Peyer's patch (tissue), 4 donors: ENCODE results near the gene CCDC85C. TPM values are rescaled to one million over a fixed set of nuclear protein-coding genes. Genes with fewer than 3 reads are reported as not detected.

Experiments
- DNase-seq, 3 donors: peaks; one replicate each; pipeline ENCODE4 v3.0.0-alpha.2; 2017 to 2019
- H3K27ac ChIP-seq, 4 donors: fragments of 200-600 bp; sonication (generic); one replicate each; pipeline ENCODE4 v1.5.1; 2016 to 2019
- H3K27me3 ChIP-seq, 2 donors: fragments of 200-600 bp; sonication (generic); one replicate each; pipeline ENCODE4 v1.5.1; 2019
- H3K36me3 ChIP-seq, 3 donors: fragments of 200-600 bp; sonication (generic); one replicate each; pipeline ENCODE4 v1.5.1; 2016 to 2019
- H3K4me1 ChIP-seq, 4 donors: fragments of 200-600 bp; sonication (generic); one replicate each; pipeline ENCODE4 v1.5.1; 2016 to 2019
- H3K4me3 ChIP-seq, 4 donors: fragments of 200-600 bp; sonication (generic); 1 replicate in 3 of 4; 2 replicates in 1 of 4; pipeline ENCODE4 v1.5.1; 2016 to 2019; ENCODE audit warnings: mild to moderate bottlenecking in 1 of 4
- H3K9me3 ChIP-seq, 4 donors: fragments of 200-600 bp; sonication (generic); one replicate each; pipeline ENCODE4 v1.5.1; 2016 to 2019; ENCODE audit warnings: mild to moderate bottlenecking in 1 of 4
- POLR2A ChIP-seq, 2 donors: fragments of 450-650 bp; IDR thresholded peaks; one replicate each; pipeline ENCODE4 v1.5.1; 2017; ENCODE audit warnings: antibody characterized with exemption in 2 of 2, mild to moderate bottlenecking in 2 of 2, moderate library complexity in 2 of 2
- total RNA-seq, 4 donors: library from RNA; depleted of rRNA; stranded (reverse); fragments of >200 nt; gene quantifications; one replicate each; pipeline ENCODE4 v1.1.0, GENCODE V29; 2016
- TF ChIP-seq, protein P1 (sequence below), 6 experiments: fragments of 450-650 bp in 4 of 6; fragments of 200-600 bp in 2 of 6; sonication (generic) in 1 of 6; IDR thresholded peaks; one replicate each; pipeline ENCODE4 v1.5.1; 2017 to 2019; ENCODE audit warnings: antibody characterized with exemption in 6 of 6, mild to moderate bottlenecking in 3 of 6, moderate library complexity in 1 of 6

The CCDC85C gene
- total RNA-seq, 4 donors from 2014 or later, result 19.8 to 98.1 (median 78.8) TPM

DNA sequence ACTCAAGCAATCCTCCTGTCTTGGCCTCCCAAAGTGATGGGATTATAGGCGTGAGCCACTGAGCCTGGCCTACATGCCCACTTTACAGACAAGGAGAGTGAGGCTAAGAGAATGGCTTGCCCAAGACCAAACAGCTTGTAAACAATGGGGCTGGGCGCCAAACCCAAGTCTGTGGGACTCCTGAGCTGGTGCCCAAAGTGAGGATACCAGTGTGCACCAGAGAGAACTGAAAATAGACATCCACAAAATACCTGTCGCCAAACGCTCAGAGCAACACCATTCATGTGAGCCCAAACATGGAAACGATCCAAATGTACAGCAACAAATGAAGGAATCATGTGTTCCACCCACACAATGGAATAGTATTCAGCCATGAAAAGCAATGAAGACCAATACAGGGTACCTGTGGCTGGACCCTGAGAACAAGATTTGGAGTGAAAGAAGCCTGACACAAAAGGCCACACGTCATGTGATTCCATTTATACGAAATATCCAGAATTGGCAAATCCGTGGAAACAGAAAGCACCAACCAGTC is 84.6 kb downstream of the CCDC85C start:
- Histone ChIP-seq H3K36me3 (peaks cover 0 to 18% (median 0%) of the 10 kb centered on the region in 3 donors), H3K4me3 (no peak overlapping the region), H3K9me3 (no peaks in the 10 kb centered on the region), H3K4me1 (peaks cover 0 to 28% (median 0%) of the 10 kb centered on the region in 4 donors), H3K27ac (no peak overlapping the region), H3K27me3 (no peaks in the 10 kb centered on the region)
- peak in 1 of 3 donors; percentile 25 for DNase-seq
- TF ChIP-seq POLR2A (IDR thresholded peaks at IDR 0.05), result no peak
- TF ChIP-seq, protein P1, sequence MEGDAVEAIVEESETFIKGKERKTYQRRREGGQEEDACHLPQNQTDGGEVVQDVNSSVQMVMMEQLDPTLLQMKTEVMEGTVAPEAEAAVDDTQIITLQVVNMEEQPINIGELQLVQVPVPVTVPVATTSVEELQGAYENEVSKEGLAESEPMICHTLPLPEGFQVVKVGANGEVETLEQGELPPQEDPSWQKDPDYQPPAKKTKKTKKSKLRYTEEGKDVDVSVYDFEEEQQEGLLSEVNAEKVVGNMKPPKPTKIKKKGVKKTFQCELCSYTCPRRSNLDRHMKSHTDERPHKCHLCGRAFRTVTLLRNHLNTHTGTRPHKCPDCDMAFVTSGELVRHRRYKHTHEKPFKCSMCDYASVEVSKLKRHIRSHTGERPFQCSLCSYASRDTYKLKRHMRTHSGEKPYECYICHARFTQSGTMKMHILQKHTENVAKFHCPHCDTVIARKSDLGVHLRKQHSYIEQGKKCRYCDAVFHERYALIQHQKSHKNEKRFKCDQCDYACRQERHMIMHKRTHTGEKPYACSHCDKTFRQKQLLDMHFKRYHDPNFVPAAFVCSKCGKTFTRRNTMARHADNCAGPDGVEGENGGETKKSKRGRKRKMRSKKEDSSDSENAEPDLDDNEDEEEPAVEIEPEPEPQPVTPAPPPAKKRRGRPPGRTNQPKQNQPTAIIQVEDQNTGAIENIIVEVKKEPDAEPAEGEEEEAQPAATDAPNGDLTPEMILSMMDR (IDR thresholded peaks at IDR 0.05), result no peak

DNA sequence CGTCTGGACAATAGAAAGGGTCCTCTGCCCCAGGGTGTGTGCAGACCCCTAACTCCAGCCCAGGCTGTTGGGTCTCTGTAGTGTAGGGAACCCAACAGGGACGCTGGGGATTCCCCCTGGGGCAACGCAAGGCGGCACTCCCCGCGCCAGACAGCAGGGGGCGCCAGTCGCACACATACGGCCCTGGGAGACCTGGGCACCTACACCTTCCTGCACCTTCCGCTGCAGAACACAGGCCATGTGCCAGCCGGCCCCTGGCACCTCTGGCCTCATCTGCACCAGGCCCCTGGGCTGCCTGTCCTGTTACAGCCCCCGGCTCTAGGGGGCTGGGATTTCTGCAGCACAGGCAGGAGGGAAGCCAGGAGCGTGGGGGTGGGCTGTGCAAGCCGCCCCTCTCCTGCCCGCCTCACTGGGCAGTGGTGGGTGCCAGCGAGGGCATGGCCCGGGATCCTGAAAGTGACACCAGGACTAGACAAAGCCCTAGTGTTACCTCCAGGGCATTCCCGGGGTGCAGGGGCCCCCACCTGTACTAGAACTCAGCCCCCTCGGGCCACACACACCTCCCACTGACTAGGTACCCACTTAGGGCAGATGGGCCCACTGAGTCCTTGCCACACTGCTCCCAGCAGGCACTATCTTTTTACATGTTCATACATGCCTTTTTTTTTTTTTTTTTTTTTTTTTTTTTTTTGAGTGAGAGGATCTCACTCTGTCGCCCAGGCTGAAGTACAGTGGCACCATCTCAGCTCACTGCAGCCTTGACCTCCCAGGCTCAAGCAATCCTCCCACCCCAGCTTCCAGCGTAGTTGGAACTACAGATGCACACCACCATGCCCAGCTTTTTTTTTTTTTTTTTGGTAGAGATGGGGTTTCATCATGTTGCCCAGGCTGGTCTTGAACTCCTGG is 85.3 kb downstream of the CCDC85C start:
- Histone ChIP-seq H3K27me3 (no peaks in the 10 kb centered on the region), H3K27ac (no peak overlapping the region), H3K36me3 (peaks cover 0 to 25% (median 0%) of the 10 kb centered on the region in 3 donors), H3K9me3 (no peaks in the 10 kb centered on the region), H3K4me1 (peaks cover 0 to 21% (median 0%) of the 10 kb centered on the region in 4 donors), H3K4me3 (no peak overlapping the region)
- DNase-seq, result peak; percentile 54 to 90 (median 89)
- TF ChIP-seq POLR2A (IDR thresholded peaks at IDR 0.05), result no peak
- TF ChIP-seq, protein P1 (IDR thresholded peaks at IDR 0.05), result peak; percentile 79 to 98 (median 96)

DNA sequence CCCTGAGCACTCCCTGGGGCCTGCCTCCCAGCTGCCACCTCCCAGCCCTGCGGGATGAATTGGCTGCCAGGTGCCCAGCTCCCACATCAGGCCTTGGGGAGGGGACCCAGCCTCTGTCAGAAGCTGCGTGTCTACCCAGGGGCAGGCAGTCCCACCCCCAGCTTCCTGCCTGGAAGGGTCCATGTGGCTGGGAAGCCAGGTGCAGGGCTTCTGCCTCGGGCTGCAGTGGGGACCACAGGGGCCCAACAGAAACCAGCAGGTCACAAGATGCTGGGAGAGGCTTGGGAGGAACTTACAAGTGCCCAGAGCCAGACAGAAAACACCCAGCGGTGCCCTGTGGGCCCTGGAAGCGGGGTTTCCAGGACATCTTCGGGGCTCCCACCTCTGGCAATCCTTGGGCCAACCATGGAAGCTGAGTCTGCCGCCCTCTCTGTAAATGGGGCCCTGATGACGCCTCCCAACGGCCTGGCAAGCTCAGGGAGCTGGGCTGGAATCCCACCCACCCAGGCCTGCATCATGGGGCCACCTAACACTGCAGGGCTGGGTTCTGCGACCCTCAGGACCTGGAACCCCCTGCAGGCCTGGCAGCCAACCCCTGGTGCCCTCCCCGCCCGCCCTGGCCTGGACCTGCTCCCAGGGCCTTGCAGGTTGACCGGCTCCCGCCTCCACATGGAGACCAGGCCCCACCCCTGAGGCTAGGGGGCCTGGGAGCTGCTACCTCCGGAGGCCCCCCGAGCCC is 86.2 kb downstream of the CCDC85C start:
- Histone ChIP-seq H3K9me3 (no peaks in the 10 kb centered on the region), H3K4me1 (peaks cover 0 to 12% (median 0%) of the 10 kb centered on the region in 4 donors), H3K4me3 (no peak overlapping the region), H3K27ac (no peak overlapping the region), H3K27me3 (no peaks in the 10 kb centered on the region), H3K36me3 (peaks cover 0 to 30% (median 0%) of the 10 kb centered on the region in 3 donors)
- DNase-seq, result peak in 1 of 3 donors; percentile 43
- TF ChIP-seq, protein P1 (IDR thresholded peaks at IDR 0.05), result no peak
- no peak for TF ChIP-seq POLR2A (IDR thresholded peaks at IDR 0.05)

DNA sequence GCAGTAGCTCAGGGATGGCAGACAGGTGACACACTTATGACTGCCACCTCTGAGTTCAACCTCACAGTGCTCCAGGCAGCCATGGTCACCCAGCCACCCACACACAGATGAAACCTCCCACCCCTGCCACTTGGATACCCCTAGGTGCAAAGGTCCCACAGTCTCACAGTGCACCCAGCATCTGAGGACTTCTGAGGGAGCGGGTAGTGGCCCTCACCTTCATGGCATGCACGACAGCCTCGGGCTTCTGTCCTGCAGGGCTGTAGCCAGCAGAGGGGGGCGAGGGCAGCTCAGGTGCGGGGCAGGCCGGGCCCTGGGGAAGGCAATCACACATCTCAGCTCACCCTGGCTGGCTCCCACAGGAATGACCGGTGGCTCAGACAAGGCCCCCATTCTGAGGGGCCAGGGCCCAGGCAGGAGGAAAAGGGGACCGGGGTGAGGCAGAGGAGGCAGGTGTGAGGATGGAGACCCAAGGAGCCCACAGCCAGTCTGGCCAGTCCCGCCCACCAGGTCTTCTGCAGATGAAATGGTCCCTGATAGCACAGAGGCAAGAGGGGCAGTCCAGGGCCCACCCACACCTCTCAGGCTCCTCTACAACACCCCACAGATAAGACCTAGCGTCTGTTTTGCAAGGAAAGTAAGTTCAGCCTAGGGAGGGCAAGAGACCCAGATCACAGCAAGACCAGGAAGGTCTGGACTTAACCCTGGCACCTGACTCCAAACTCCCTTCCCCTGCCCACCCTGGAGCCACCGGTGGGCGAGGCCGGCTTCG is 87.0 kb downstream of the CCDC85C start:
- Histone ChIP-seq H3K4me1 (peaks cover 0 to 8% (median 0%) of the 10 kb centered on the region in 4 donors), H3K9me3 (no peaks in the 10 kb centered on the region), H3K27ac (no peak overlapping the region), H3K36me3 (peaks cover 0 to 35% (median 0%) of the 10 kb centered on the region in 3 donors), H3K4me3 (no peak overlapping the region), H3K27me3 (no peaks in the 10 kb centered on the region)
- TF ChIP-seq POLR2A (IDR thresholded peaks at IDR 0.05), result no peak
- TF ChIP-seq, protein P1 (IDR thresholded peaks at IDR 0.05), result no peak
- peak in 2 of 3 donors; percentile 45 to 46 for DNase-seq
